Adrenal gland (tissue), 5 donors: ENCODE data around the gene DUS1L.

Experiments used
- CTCF ChIP-seq, 6 experiments: fragments of 450-650 bp in 4 of 6; fragments of 200-600 bp in 2 of 6; sonication (generic) in 1 of 6; IDR thresholded peaks; 1 replicate in 5 of 6; 2 replicates in 1 of 6; pipeline versions ENCODE4 v1.5.1 to v1.8.0; 2016 to 2021; ENCODE audit warnings: antibody characterized with exemption in 6 of 6, mild to moderate bottlenecking in 2 of 6, moderate library complexity in 1 of 6
- POLR2A ChIP-seq, 2 donors: fragments of 450-650 bp; IDR thresholded peaks; one replicate each; pipeline ENCODE4 v1.6.1; 2017; ENCODE audit warnings: antibody characterized with exemption in 2 of 2, mild to moderate bottlenecking in 2 of 2, moderate library complexity in 1 of 2
- donor health status: DM: no; HTN: no; CAD: no.

- TF ChIP-seq CTCF (IDR thresholded peaks at IDR 0.05), result no peak
- TF ChIP-seq POLR2A (IDR thresholded peaks at IDR 0.05), result no peak
Observed at GRCh38 chr17:82108496-82108945, 42.9 kb upstream of the DUS1L start.
